Middle frontal gyrus (tissue), 1 donor: ENCODE results near the gene MYB.

ENCODE experiments used
- DNase-seq: peaks from one replicate; pipeline ENCODE4 v3.0.0-alpha.2; 2015; ENCODE audit warnings: low spot score; ENCODE audit errors: extremely low spot score

MYB gene

DNA sequence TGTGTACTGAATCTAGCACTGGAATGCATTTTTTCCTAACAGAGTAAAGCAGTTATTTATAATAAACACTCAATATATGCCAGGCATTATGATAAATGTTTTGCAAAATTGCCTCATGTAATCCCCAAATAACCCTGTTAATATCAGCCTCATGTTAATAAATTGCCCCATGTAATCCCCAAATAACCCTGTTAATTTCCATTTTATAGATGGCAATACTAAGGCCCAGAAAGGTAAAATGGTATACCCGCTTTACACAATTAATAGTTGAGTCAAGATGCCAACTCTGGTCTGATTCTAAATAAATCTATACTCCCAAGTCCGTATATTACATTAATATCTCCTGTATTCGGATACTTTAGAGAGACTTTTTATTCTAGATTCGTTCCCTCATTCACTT is 6.3 kb downstream of the MYB start:
- no peak for DNase-seq

DNA sequence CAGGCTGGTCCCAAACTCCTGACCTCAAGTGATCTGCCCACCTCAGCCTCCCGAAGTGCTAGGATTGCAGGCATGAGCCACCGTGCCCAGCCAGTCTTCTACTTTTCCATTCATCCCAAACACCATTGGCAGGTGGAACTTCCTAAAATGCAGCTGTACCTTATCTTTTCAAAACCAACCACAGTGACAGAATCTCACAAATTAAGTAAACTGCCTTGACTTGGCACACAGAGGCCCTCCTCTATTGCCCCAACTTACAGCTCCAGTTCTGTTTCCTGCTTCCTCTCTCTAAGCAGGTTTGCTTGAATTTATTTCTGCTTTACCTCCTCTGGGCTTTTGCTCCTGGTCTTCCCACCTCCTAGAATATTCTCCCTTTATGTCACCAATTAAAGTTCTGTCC is 7.6 kb downstream of the MYB start:
- DNase-seq: no peak

DNA sequence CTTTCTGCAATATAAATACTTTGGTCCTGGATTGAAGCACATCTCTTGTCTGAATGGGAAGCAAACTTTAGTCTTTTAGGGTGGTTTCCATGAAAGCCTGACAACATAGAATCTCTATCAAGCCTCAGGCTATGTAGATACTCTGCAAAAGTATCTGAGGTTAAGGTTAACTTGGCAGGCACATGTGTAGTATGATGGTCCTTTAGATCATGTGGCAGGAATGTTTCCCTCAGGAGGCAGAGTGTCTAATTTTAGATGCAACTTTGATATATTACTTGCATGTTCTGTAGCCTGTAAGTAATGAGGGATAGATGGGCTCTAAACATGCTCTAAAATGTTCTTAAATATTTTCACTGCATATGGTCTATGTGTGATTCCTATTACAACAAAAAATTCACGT is 8.2 kb downstream of the MYB start:
- no peak for DNase-seq

DNA sequence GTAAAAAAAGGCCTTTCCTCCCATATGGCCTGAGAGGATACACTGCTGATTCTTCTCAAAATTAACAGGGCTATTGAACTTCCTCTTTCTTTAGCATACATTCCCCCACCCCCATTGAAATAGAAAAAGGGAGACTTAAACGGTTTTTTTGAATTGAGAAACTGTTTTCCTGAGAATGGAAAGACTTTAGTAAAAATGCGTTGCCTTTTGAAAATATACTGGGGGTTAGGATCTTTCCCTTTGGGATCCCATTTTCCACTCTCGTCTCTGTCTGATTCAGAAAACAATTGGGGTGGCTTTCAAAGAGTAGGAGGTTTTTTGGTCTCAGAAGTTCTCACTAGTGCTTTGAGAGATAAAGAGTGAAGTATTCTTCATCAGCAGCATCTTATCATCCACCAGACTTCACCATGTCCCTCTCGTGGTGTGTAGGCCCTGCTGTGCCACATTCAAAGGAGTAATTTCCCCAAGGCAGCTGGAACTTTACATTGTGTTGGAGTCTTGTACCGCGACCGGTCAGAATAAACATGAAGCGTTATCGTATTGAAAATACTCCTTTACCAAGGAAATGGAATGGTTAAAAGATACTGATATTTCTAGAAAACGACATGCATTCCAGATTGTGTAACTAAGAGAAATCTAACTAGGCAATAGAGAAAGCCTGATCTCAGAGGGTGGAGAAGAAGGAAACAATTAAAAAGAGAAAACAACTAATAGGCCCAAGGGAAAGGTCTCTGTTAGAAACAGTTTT is 10.6 kb downstream of the MYB start:
- DNase-seq: no peak

DNA sequence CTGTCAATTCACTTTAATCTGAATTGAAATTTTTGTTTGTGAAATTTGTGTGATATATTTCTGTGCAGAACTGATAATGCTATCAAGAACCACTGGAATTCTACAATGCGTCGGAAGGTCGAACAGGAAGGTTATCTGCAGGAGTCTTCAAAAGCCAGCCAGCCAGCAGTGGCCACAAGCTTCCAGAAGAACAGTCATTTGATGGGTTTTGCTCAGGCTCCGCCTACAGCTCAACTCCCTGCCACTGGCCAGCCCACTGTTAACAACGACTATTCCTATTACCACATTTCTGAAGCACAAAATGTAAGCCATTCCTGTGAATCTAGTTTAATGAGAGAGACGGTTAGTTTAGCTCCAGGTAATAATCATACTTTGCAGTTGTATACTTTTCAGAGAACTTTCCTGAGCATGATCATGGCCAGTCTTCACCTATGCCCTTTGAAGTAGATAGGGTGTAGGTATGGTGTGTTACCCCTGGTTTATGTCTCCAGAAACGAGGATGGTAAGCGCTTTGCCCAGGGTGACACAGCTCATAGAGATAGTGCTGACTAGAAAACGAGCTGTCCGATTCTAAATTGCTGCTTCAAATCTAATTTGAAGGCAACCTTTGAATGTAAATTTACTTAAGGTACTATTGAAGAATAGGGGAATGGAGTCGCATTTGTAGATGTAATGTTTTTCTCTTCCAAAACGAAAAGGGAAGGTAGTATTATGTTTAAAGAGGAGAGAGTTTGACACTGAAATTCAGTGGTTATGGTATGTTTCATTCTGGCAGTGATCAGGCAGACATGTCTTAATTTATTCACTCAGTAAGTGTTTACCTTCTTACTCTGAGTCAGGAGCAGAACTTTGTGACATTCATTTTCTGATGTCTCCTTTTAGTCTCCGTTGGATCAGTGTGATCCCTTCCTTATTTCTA is 11.4 kb downstream of the MYB start:
- DNase-seq: no peak

DNA sequence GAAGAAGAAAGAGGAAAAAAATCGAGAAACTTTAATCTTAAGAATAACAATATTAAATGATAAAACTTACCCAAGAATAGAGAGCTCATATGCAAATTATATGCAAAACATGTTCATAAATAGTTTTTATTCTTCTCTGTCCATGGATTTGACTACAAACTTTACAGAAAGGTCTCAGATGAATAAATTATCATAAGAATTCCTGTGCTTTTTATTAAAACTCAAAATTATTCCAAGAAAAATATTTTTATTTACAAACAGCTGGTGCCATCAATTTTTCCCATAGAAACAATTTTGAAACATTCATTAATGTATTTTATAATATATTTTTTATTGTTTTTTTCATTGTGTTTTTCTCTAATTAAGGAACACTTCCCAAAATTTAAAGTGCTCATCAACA is 12.1 kb downstream of the MYB start:
- DNase-seq: no peak

DNA sequence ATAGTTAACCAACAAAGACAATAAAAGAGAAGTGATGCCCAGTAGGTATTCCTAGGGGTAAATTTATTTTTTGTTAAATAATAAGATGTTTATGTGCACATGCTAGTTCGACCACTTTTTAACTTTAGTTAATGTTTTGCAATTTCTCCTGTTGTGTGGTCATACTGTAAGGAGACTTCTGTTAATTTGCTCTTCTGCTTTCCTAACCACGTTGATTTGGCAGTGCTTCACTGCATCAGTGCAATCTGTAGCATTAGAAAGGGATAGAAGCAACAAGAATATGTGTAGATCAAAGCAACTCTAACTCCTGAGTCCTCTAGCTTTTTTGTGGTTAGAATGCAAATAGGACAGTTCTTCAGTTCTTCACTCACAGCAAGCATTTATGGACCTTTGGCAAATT is 13.9 kb downstream of the MYB start:
- no peak for DNase-seq

DNA sequence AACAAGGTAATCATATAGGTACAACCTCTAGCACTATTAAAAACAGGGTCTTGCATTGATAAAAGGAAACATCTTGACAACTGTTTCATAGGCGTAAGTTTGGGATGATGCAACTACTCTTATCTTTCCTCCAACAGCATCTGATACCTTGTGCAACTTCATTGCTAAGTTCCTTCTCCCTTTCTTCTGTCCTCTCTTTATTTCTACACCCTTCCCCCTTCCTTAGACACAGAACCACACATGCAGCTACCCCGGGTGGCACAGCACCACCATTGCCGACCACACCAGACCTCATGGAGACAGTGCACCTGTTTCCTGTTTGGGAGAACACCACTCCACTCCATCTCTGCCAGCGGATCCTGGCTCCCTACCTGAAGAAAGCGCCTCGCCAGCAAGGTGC is 14.4 kb downstream of the MYB start:
- DNase-seq: no peak

DNA sequence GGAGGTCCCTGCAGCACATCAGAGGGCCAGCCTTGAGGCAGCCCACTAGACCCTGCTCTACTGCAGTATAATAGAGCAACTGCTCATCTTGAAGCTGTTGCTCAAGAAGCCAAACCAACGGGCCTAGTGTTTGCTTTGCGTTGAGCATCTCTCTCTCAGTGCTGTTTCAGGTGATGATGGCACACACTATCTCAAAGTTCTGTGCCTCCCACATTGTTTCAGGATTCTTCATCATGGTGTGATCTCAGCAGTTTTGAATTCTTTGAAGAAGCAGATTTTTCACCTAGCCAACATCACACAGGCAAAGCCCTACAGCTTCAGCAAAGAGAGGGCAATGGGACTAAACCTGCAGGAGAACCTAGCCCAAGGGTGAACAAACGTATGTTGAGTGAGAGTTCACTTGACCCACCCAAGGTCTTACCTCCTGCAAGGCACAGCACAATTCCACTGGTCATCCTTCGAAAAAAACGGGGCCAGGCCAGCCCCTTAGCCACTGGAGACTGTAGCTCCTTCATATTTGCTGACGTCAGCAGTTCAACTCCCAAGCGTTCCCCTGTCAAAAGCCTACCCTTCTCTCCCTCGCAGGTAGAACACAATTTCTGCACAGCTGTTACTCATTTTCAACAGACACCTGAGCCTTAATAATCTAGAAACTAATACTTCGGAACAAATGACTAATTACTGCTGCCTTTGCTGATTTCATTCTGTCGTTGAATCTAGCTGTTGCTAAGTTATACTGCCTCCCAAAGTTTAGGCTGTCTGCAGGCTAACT is 15.8 kb downstream of the MYB start:
- DNase-seq: no peak

DNA sequence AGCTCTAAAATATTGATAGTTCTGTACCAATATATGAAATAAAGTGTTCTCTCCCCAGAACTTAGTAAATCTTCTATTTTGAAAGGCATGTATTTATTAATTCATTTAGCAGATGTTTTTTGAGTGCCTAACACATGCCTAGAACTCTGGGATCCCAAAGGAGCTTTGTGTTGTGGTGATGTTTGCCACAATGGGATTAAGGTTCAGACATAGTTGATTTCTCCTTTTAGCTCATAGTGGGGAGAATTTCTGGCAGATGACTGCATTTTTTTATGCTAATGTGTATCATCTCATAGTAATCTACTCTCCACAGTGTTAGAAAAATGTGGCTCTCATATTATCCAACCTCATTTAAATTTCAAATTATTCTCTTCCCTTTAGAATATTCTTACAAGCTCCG is 21.7 kb downstream of the MYB start:
- no peak for DNase-seq

DNA sequence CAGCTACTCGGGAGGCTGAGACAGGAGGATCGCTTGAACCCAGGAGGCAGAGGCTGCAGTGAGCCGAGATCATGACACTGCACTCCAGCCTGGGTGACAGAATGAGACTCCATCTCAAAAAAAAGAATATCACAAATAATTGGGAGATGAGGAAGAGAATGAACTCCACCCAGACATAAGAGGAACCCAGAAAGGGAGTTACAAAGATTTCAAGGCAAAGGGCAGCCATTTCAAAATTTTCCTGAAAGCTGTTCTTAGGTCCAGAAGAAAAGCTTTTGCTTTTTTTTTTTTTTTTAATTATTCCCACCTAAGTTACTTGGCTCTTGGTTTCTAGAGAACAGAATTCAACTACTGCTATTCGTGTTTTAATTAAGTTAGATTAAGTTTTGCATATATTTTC is 23.8 kb downstream of the MYB start:
- no peak for DNase-seq

DNA sequence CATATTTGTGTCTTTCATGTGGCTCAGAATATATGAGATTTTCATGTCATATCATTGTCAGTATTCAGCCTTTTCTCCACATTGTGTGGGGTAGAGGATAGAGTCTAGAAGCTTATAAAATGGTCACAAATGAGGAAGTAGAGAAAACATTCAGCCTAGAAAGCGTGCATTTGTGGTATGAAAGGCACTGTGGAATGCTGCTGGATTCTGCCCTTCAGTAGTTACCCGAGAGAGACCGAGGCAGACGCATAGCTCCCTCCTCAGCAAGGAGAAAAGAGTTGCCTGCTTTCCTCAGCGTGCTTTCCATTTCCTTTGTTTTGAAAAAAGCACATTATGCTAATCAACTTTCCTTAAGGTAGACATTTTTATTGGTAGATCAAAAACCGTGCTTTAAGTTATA is 28.7 kb downstream of the MYB start:
- DNase-seq: no peak

DNA sequence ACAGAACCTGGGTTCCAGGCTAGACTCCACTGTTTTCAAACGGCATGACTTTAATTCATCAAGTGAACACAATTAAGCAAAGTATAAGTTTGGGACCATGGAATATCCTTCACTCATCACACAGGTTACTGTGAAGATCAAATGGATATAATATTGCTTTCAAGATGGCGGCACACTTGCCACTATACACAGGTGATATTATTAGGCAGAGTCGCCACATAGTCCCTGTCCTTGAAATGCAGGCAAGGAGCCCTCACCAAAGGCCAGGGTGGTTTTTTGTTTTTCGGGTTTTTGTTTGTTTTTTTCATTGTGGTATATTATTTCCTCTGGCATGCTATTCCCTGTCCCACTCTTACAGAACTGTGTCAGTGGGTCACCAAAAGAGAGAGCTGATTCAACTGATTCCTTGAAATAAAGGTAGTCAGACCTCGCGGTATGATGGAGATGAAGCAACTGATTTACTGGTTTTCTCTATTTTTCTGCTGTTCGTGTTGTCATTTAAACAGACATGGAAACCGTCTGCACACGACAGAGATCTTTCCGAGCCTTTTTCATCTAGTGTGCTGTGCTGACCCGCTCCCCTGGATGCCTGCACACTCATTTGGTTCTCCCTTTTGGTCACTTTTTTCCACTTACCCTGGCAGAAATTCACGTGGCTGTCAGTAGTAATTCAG is 29.7 kb downstream of the MYB start:
- DNase-seq: no peak

DNA sequence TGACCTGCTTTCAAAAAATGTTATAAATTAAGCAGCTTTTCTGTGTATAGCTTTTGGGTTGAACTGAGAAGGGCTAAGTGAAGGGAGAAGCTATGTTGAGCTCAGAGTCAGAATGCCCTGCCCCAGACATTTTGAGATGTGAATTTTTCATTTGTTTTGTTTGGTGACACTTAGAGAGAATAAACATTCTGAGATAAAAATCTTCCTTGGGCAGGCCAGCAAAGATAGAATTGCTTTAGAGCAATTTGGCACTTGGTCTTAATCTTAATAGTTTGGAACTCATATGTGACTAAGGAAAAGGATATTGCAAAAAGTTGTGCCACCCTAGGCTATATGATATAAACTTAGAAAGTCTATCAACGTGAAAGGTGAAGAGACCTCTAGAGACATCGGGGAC is 30.2 kb downstream of the MYB start:
- no peak for DNase-seq

DNA sequence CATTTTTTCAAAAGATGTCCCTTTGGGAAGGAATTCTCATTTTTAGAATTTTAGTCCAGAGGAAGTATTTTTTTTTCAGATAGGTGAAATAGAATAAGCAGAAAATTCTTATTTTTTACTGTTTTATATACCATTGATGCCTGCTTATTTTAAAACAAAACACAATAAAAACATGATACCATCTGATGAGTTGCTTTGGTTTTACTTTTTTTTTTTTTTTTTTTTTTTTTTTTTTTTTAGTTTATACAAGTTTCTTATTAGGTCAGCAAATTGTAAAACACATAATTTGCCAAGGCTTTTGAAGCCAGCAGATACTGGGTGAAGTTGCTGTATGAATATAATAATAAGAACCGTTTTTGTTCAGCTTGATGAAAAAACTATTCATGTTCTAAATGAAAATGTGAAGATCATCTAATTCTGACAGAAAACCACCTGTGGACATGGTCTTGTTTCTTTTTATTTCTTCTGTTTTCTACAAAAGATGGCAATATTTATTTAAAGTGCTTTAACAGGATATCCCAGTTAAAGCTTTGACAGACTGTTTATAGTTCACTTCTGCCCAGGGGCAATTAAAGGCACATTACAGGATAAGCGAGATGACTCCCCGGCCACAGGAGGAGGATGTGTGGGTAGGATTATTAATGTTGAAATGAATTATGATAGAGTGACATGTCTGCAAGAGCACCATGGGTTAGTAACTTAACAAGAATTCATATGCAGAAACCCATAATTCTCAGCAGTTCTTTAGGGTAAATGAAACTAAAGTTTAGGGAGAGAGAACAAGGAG is 31.1 kb downstream of the MYB start:
- no peak for DNase-seq

DNA sequence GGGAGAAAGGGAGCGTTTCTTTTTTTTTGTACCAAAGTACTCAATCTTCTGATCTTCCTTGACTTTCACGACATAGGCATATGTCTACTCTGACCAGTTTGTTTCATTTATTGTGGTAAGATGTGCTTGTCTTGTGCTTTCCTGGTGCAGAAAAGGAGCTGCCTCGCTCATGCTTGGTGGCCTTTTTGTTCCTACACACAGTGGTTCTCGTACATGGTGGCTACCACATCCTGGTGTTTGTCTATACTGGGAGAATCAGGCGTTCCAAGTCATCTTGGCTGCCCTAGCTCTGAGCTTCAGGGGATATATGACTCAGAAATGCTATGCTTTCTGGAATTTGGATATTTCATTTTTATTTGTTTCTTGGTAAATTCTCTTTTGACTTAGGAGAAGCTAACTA is 31.8 kb downstream of the MYB start:
- no peak for DNase-seq

DNA sequence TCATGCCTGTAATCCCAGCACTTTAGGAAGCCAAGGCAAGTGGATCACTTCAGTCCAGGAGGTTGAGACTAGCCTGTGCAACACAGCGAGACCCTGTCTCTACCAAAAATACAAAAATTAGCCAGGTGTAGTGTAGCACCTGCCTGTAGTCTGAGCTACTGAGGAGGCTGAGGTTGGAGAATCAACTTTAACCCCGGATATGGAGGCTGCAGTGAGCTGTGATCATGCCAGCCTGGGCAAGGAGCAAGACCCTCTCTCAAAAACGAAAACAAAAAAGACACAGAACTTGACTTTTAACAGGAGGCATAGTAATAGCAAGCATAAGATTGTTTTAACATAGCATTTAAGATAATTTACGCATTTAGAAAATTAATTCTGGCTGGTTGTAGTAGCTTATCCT is 32.5 kb downstream of the MYB start:
- DNase-seq: no peak

DNA sequence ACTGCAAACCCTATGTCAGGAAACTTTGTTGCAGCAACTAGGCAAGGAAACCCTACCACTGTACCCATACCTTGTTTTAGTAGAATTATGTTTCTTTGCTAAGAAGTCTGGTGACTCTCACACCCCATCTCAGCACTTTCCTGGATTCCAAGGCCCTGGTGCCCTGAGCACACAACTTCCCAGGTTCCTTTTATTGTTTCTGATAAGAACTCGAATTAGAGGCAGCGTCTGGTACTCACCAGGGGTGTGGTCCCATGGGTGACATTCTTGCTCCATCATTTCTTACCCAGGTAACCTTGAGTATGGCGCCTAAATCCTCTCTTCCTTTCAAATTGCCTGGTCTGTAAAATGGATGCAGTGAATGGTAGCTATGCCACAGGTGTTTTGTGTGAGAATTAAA is 34.1 kb downstream of the MYB start:
- DNase-seq: no peak

DNA sequence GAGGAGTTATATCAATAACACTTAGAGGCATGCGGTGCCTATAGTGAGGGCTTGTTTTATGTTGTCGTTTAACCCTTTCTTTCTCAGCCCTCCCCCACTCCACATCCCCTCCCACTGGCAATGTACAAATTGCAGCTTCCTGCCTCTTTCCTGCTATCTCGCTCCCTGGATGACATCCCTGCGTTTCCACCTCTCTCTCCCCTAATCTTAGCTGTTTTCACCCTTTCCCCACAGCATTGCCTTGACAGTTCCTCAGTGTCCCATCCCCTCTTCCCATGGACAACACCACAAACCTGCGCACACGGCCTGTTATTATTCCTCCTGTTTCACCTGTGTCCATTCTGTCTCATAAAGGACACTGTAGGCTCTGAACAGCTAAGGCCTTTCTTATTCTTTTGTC is 34.5 kb downstream of the MYB start:
- no peak for DNase-seq

DNA sequence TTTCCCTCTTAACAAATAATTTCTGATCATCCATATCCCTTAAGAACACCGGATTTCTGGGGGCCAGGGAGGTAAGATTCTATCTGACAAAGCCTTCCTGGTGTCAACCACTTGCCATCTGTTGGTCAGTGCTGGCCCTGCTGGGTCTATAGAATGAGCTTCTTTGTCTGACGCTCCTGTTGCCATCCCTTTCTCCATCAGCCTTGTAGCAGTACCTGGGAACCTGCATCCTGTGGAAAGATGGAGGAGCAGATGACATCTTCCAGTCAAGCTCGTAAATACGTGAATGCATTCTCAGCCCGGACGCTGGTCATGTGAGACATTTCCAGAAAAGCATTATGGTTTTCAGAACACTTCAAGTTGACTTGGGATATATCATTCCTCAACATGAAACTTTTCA is 36.6 kb downstream of the MYB start:
- DNase-seq: no peak

DNA sequence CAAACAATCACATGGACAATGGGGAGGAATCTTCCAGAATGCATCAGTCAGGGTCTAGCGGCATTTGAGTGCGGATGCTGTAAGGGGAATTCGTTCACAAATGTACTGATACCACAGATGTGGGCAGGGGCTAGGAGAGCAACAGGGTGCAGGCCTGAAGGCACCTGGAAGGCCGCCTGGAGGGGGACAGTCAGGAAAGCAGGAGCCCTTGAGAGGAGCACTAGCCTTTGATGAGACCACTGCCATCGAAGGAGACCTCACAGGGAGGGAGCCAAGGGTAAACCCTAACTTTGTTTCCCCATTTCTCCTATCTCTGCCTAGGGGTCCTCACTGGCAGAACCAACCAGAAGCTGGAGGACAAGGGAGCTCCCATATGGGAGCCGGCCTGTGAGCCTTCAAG is 38.2 kb downstream of the MYB start:
- no peak for DNase-seq
